Upper lobe of right lung (tissue), 1 donor: Measurements from ENCODE around the gene FRK. TPM values are rescaled to one million over a fixed set of nuclear protein-coding genes. Genes with fewer than 3 reads are reported as not detected.

ENCODE experiments used
- ATAC-seq: fragments of 200-7000 bp; cut with Tn5 transposase; one replicate; pipeline ENCODE4 v1.9.1; 2020; ENCODE audit warnings: mild to moderate bottlenecking, moderate library complexity
- DNase-seq: peaks from one replicate; pipeline ENCODE4 v3.0.0-alpha.2; 2020
- H3K27ac ChIP-seq: fragments of 200-600 bp; one replicate; pipeline ENCODE4 v1.8.0; 2022
- H3K27me3 ChIP-seq: fragments of 200-600 bp; one replicate; pipeline ENCODE4 v1.8.0; 2022; ENCODE audit warnings: mild to moderate bottlenecking
- H3K36me3 ChIP-seq: fragments of 200-600 bp; one replicate; pipeline ENCODE4 v1.8.0; 2022
- H3K4me1 ChIP-seq: fragments of 200-600 bp; one replicate; pipeline ENCODE4 v1.8.0; 2022
- H3K4me3 ChIP-seq: fragments of 200-600 bp; one replicate; pipeline ENCODE4 v1.8.0; 2022; ENCODE audit warnings: mild to moderate bottlenecking
- H3K9me3 ChIP-seq: fragments of 200-600 bp; one replicate; pipeline ENCODE4 v1.8.0; 2022
- intact Hi-C: fragments of 100-400 bp; cut with DNase I; formaldehyde crosslinking; loops from one replicate; pipeline ENCODE4 v1.11.0; 2022
- total RNA-seq: library from RNA; stranded (reverse); fragmentation: NEBNext Ultra II Directional; extraction: Animal tissue kit (Norgen Biotek cat#: 25700); gene quantifications from one replicate; pipeline ENCODE4 v1.2.1, GENCODE V29; 2021
- TF ChIP-seq, protein P1 (sequence below): fragments of 200-600 bp; IDR thresholded peaks from one replicate; pipeline ENCODE4 v1.8.0; 2022; ENCODE audit warnings: antibody characterized with exemption
- donor health status: DM: no; HTN: yes; CAD: no; lungs with severe emphysema.

FRK gene
- total RNA-seq, 1 donor from 2014 or later: 7.2 TPM

DNA sequence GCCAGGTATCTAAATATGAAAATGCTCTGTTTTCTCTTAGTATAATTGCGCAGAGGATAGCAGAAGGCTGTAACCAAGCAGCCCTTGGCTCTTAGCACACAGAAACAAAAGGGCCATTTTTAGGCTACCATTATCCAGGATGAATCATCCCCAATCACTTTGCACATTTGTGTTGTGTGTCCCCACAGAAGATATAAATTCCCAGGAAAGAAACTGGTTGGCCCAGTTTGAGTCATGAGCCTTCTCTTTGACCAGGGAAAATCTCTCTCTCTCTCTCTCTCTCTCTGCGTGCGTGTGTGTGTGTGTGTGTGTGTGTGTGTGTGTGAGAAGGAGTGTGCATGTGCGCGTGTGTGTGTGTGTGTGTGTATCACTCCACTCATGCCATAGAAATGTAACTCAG, 178.5 kb downstream of the FRK start:
- Histone ChIP-seq H3K4me1 (no peaks in the 10 kb centered on the region), H3K36me3 (no peaks in the 10 kb centered on the region), H3K4me3 (no peak overlapping the region), H3K27me3 (no peaks in the 10 kb centered on the region), H3K9me3 (no peaks in the 10 kb centered on the region), H3K27ac (no peak overlapping the region)
- intact Hi-C loops: no loop called here
- DNase-seq (no peak), ATAC-seq (no peak)
- TF ChIP-seq, protein P1, sequence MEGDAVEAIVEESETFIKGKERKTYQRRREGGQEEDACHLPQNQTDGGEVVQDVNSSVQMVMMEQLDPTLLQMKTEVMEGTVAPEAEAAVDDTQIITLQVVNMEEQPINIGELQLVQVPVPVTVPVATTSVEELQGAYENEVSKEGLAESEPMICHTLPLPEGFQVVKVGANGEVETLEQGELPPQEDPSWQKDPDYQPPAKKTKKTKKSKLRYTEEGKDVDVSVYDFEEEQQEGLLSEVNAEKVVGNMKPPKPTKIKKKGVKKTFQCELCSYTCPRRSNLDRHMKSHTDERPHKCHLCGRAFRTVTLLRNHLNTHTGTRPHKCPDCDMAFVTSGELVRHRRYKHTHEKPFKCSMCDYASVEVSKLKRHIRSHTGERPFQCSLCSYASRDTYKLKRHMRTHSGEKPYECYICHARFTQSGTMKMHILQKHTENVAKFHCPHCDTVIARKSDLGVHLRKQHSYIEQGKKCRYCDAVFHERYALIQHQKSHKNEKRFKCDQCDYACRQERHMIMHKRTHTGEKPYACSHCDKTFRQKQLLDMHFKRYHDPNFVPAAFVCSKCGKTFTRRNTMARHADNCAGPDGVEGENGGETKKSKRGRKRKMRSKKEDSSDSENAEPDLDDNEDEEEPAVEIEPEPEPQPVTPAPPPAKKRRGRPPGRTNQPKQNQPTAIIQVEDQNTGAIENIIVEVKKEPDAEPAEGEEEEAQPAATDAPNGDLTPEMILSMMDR: no peak

Other genes with a start within 250 kb of the FRK start
- 49.7 TPM for gene NT5DC1, start 40.0 kb upstream of the FRK start, total RNA-seq
- 2.8 TPM for gene COL10A1, start 65.2 kb upstream of the FRK start, total RNA-seq
- 13.6 TPM for gene TSPYL4, start 193.2 kb upstream of the FRK start, total RNA-seq
- 86.2 TPM for gene TSPYL1, start 219.0 kb upstream of the FRK start, total RNA-seq